Activated CD4-positive, alpha-beta T cell treated with anti-CD3 and anti-CD28 coated beads, Interleukin-10, Interleukin-2, amounts not matched to agents 100 ng/mL and 50 ng/mL, durations not matched to agents 16 hours and 8 hours (primary cell): ENCODE results near the gene THBS3.
"Not testable (repeated sequence)": the region's sequence is repeated elsewhere in the genome, so short reads cannot be mapped to it uniquely, and the experiment has no call there.

Experiments
- DNase-seq: peaks from one replicate; pipeline ENCODE4 v3.0.0-alpha.2; 2020

THBS3 gene

DNA sequence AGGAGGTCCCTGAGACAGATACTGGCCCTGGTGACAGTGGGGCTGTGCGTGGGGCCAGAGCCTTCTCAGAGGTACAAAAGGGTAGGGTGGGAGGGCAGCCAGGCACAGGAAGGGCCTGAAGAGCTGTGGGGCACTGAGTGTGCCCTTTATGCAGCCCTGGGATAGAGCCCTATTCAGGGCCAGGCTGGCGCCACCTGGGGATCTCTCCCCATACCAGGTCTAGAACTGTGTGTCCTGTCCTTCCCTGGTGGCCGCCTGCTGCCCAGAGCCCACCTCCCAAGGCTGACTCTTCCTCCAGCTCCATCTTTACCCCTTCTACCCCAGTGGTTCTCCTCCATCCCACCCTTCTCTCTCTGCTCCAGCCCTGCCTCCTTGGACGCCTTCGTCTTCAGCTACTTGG lies 25.8 kb upstream of the THBS3 start:
- DNase-seq: not testable (repeated sequence)

GRCh38 chr1:155232001-155232978 lies 24.6 kb upstream of the THBS3 start:
- DNase-seq: not testable (repeated sequence)

- DNase-seq: not testable (repeated sequence)
These were observed 23.6 kb upstream of the THBS3 start for GRCh38 chr1:155231302-155231701.

DNA sequence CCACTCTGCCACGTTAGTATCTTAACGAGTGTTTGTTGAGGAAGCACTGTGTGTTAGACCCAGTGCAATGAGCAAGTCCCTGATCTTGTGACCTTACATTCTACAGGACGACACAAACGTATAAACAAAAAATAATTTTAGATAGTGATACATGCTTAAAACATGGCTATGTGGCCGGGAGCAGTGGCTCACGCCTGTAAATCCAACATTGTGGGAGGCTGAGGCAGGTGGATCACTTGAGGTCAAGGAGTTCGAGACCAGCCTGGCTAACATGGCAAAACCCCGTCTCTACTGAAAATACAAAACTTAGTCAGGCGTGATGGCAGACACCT lies 20.4 kb upstream of the THBS3 start:
- DNase-seq: no peak

DNA sequence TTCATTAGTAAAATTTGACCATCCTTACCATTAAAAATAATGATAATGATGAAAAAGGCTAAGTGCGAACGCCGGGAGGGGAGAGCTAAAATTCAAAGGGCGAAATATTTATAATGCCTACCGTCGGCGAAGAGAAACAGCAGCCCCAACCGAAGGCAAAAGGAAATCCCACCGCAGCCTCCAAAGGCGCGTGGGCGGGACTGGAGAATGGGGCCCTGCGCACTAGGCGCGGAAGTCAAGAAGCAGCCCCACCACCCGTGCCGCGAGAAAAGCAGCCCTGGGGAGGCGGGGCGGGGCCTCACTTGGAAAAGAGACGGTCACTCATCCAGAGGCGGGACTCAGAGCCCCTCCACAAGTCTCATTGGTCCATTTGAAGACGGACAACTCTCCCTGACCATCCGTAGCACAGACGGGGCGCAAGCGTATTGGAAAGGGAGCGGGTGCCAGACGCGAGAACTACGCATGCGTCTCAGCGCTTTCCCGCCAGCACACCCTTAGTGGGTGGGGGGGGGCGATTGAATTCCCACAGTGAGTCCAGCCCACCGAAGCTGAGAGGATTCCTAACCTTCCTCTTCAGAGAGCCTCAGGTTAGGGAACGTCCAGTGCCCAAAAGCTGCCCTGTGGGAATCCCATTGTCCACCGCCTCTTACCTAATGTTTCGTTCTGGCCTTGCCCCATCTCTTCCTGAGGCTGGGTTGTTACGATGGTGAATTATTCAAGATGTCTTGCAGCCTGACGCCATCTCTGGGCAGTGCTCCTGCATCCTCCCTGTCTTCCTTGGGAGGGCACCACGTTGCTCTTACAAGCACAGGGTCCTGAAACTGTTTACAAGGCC lies 19.8 kb upstream of the THBS3 start:
- DNase-seq: peak; percentile 100

DNA sequence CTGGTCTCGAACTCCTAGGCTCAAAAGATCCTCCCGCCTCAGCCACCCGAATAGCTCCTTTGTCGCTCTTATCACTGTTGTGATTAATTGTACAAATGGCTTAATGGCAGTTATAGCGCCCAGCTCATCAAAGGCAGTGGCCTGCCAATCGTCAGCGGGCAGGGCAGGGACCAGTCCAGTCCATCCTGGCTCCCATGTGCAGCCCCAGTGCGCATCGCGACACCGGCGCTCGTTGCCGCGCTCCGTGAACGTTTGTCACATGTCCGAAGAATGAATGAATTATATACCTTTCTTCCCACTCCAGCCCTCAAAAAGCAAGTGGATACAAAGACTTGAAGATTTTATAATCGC lies 19.2 kb upstream of the THBS3 start:
- DNase-seq: peak; percentile 65

- peak; percentile 83 for DNase-seq
These were observed 18.7 kb upstream of the THBS3 start for GRCh38 chr1:155226188-155226909.

GRCh38 chr1:155225404-155225759 lies 17.7 kb upstream of the THBS3 start:
- DNase-seq: not testable (repeated sequence)

GRCh38 chr1:155223047-155223446 lies 15.3 kb upstream of the THBS3 start:
- no peak for DNase-seq

GRCh38 chr1:155220211-155220965 lies 12.7 kb upstream of the THBS3 start:
- DNase-seq: not testable (repeated sequence)

- DNase-seq: peak; percentile 34
These were observed 11.9 kb upstream of the THBS3 start for GRCh38 chr1:155219592-155220031.

DNA sequence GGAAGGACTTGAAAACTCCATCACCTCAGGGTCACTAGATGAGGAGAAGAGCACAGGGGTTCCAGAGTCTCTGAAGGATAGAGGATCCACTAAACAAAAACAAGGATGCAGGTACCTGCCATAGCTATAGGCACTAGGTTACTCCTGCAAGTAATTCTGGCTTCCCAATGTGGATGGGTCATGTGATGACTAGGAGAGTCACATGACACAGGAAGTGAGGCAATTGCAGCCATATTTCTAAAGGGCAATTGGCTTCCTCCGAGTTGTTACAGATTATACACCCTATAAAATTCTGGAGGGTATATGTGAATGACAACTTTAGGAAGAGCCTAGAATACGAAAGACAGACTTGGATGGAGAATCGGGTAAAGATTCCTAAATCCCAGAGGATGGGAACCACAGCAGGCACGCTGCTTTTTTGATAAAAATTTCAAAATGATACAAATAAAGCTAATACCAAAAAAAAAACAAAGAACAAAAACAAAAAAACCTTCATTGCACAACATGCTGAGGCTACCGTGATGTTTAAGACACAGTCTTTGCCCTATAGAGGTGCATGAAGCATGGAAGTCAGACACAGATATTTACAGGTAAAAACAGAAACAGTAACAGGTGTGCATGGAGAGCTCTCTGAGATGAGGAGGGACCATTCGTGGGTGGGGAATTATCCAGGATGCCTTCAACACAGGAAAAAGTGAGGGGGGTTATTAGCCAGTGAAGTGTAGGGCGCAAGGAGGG lies 11.3 kb upstream of the THBS3 start:
- DNase-seq: peak; percentile 55

DNA sequence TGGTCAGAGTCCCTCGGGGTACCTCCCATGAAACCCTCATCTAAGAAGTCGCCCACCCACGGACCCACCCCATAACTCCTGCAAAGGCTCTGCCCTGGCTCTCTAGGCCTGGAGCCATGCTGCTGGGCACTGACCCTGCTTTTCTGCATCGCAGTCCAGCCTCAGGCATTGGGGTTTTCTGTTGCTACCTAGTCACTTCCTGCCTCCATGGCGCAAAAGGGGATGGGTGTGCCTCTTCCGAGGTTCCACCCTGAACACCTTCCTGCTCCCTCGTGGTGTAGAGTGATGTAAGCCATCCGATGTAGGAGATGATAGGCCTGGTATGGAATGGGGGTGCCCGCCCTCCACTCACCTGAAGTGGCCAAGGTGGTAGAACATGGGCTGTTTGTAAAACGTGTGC lies 7.0 kb upstream of the THBS3 start:
- not testable (repeated sequence) for DNase-seq

DNA sequence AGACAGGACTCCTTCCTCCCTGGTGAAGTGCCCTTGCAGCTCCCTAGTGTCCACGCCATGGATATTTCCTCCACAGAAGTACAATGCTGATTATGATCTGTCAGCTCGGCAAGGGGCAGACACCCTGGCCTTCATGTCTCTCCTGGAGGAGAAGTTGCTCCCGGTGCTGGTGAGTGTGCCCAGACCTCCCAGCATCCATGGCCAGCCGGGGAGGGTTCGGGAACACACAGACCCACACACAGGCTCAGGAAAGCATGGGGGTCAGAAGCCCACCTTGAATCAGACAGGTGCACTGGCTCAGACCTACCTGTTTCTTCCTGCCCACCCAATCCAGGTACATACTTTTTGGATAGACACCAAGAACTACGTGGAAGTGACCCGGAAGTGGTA lies 4.3 kb upstream of the THBS3 start:
- DNase-seq: not testable (repeated sequence)

DNA sequence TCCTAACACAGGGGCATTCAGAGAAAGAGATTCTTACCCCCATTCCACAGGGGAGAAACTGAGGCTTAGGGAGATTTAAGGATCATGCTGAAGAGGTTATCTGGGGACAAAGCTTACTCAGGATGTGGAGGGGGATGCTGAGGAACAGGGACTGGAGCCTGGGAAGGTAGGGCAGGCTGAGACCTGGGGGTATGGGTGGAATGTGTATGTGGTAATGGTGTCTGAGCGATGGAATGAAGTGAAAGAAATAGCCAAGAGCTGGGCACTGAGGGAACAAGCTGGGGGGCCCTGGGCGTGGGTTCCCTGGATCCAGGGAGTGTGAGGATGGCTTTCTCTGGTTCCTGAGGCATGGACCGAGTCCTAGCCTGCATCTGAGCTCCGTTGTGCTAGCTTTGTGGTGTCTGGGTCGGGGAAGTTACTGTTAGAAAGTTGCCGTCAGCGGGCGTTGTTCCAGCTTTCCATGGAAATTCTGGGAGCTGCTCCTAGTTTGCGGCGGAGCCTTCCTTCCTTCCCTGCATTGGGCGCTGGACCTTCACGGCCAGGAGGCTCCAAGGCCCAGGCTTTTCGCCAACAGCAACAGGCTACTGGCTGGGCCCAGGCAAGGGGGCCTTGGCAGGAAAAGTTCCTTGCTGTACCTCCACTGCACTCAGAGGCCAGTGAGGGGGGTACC lies 3.8 kb upstream of the THBS3 start:
- not testable (repeated sequence) for DNase-seq

- no peak for DNase-seq
These were observed 2.8 kb upstream of the THBS3 start for GRCh38 chr1:155210314-155211104.

DNA sequence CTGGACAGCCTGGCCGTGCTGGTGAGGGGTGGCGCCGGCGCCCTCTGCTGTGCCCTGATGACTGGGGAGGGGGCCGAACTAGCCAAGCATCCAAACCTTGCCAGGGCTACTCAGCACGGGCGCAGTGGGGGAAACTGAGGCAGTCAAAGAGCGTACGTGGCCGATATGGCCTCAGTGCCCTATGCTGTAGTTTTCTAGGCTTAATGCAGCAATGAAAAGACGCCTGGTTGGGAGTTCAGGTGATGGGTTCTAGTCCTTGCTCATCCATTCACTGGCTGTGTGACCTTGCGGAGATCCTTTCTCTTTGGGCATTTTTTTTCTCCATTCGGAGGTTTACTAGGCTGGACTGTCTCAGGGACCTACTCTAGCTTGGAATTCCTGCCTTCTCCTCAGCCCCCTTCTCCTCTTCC lies 1.6 kb upstream of the THBS3 start:
- DNase-seq: no peak

GRCh38 chr1:155208541-155209311 lies 1.0 kb upstream of the THBS3 start, which contains the start of gene MTX1:
TSS of gene MTX1 (plus strand) at chr1:155208695. CDS start at chr1:155208805, 110 bp downstream.
- peak; percentile 90 for DNase-seq
